Endothelial cell (in vitro differentiated cells): ENCODE measurements around the gene DYNC2H1. TPM values are rescaled to one million over a fixed set of nuclear protein-coding genes. Genes with fewer than 3 reads are reported as not detected.

Experiments used
- DNase-seq: peaks from one replicate; pipeline ENCODE4 v3.0.0; 2021; ENCODE audit warnings: low spot score
- H3K27ac Mint-ChIP-seq: one replicate; pipeline ENCODE4 v1.8.0; 2021; ENCODE audit warnings: mixed read lengths, inconsistent platforms; ENCODE audit not compliant: unreplicated experiment
- H3K27me3 Mint-ChIP-seq: one replicate; pipeline ENCODE4 v1.8.0; 2021; ENCODE audit warnings: mild to moderate bottlenecking, moderate library complexity, mixed read lengths, inconsistent platforms; ENCODE audit not compliant: unreplicated experiment
- H3K36me3 Mint-ChIP-seq: one replicate; pipeline ENCODE4 v1.8.0; 2021; ENCODE audit warnings: mild to moderate bottlenecking, low read depth, mixed read lengths, inconsistent platforms; ENCODE audit not compliant: unreplicated experiment
- H3K4me1 Mint-ChIP-seq: one replicate; pipeline ENCODE4 v1.8.0; 2021; ENCODE audit warnings: mild to moderate bottlenecking, mixed read lengths, inconsistent platforms; ENCODE audit not compliant: unreplicated experiment
- H3K4me3 Mint-ChIP-seq: one replicate; pipeline ENCODE4 v1.8.0; 2021; ENCODE audit warnings: mild to moderate bottlenecking, mixed read lengths, inconsistent platforms; ENCODE audit not compliant: unreplicated experiment
- H3K9me3 Mint-ChIP-seq: one replicate; pipeline ENCODE4 v1.8.0; 2021; ENCODE audit warnings: mixed read lengths, inconsistent platforms; ENCODE audit not compliant: unreplicated experiment
- CTCF ChIP-seq: fragments of 200-600 bp; sonication (generic); IDR thresholded peaks from one replicate; pipeline ENCODE4 v1.5.0; 2021; ENCODE audit warnings: antibody characterized with exemption; ENCODE audit not compliant: unreplicated experiment
- total RNA-seq: library from RNA; stranded (reverse); fragmentation: NEBNext Ultra II Directional; extraction: Animal tissue kit (Norgen Biotek cat#: 25700); gene quantifications from one replicate; pipeline ENCODE4 v1.2.1, GENCODE V29; 2021; ENCODE audit not compliant: unreplicated experiment

Gene DYNC2H1
- total RNA-seq, 1 donor from 2014 or later: 7.9 TPM

- no peak overlapping the region for H3K4me3 Mint-ChIP-seq
- H3K27ac Mint-ChIP-seq: no peak overlapping the region
- no peaks in the 10 kb centered on the region for H3K9me3 Mint-ChIP-seq
- DNase-seq: no peak
- no peaks in the 10 kb centered on the region for H3K27me3 Mint-ChIP-seq
- H3K36me3 Mint-ChIP-seq: no peaks in the 10 kb centered on the region
- TF ChIP-seq CTCF: no peak
- H3K4me1 Mint-ChIP-seq: peaks cover 4% of the 10 kb centered on the region
Observed at GRCh38 chr11:103085758-103086365, 23.4 kb upstream of the DYNC2H1 start.

- no peak for TF ChIP-seq CTCF
- Mint-ChIP-seq H3K4me3 (no peak overlapping the region), H3K27me3 (no peaks in the 10 kb centered on the region), H3K9me3 (no peaks in the 10 kb centered on the region), H3K4me1 (peaks cover 4% of the 10 kb centered on the region), H3K36me3 (no peaks in the 10 kb centered on the region), H3K27ac (no peak overlapping the region)
- DNase-seq: no peak
Observed at GRCh38 chr11:103086461-103086860, 22.8 kb upstream of the DYNC2H1 start.

- TF ChIP-seq CTCF: no peak
- Mint-ChIP-seq H3K9me3 (no peaks in the 10 kb centered on the region), H3K36me3 (peaks cover 4% of the 10 kb centered on the region), H3K27ac (no peak overlapping the region), H3K4me1 (peaks cover 12% of the 10 kb centered on the region), H3K4me3 (peak overlapping the region; percentile 97), H3K27me3 (peaks cover 3% of the 10 kb centered on the region)
- DNase-seq: peak; percentile 48
Observed at GRCh38 chr11:103091064-103091800, 18.0 kb upstream of the DYNC2H1 start.

GRCh38 chr11:103091801-103092524 lies 17.3 kb upstream of the DYNC2H1 start, which contains the start of gene DCUN1D5:
Gene DCUN1D5 (minus strand): TSS chr11:103092160. CDS start chr11:103091872, 288 bp downstream.
- no peak for TF ChIP-seq CTCF
- peaks cover 12% of the 10 kb centered on the region for H3K4me1 Mint-ChIP-seq
- peaks cover 4% of the 10 kb centered on the region for H3K36me3 Mint-ChIP-seq
- H3K4me3 Mint-ChIP-seq: peak within 1 kb of the TSS; percentile 97
- H3K27ac Mint-ChIP-seq: peak within 1 kb of the TSS; percentile 90
- H3K27me3 Mint-ChIP-seq: peaks cover 3% of the 10 kb centered on the region
- DNase-seq: peak; percentile 93
- H3K9me3 Mint-ChIP-seq: no peaks in the 10 kb centered on the region
